IMR-90 (cell line): Measurements from ENCODE around the gene TNKS2. TPM values are rescaled to one million over a fixed set of nuclear protein-coding genes. Genes with fewer than 3 reads are reported as not detected.

Experiments
- ATAC-seq: fragments of 200-7000 bp; cut with Tn5 transposase; 2 replicates; pipeline ENCODE4 v1.9.1; 2020; ENCODE audit warnings: low read depth, mild to moderate bottlenecking, moderate library complexity
- BruUV-seq: library from RNA; stranded (reverse); fragments of 400-500 nt; replicated peaks from 2 replicates; lab custom pipeline; 2021; lab: Mats Ljungman, UMichigan
- CTCF ChIA-PET: fragments of 300-600 bp; formaldehyde crosslinking; extraction: SDS; loops from one replicate; lab custom pipeline; 2021; ENCODE audit warnings: antibody characterized with exemption; lab: Yijun Ruan, JAX
- POLR2A ChIA-PET: fragments of 300-600 bp; sonication (Branson Sonifier 250); formaldehyde crosslinking; loops from one replicate; lab custom pipeline; 2022; ENCODE audit warnings: antibody characterized with exemption; ENCODE audit not compliant: unreplicated experiment; lab: Charles Lee
- DNase-seq: peaks from one replicate; pipeline ENCODE4 v3.0.0; 2013
- H2AFZ ChIP-seq: replicated peaks from 2 replicates; pipeline ENCODE3; 2013; ENCODE audit warnings: low read length, mild to moderate bottlenecking; ENCODE audit not compliant: poor library complexity
- H2AK5ac ChIP-seq: 2 replicates; pipeline ENCODE4 v1.6.1; 2013; ENCODE audit warnings: low read depth, low read length, inconsistent platforms
- H2AK9ac ChIP-seq: replicated peaks from 2 replicates; pipeline ENCODE3; 2013; ENCODE audit warnings: mild to moderate bottlenecking, low read depth, low read length, moderate library complexity; ENCODE audit not compliant: poor library complexity
- H2BK120ac ChIP-seq: 2 replicates; pipeline ENCODE4 v1.6.1; 2013; ENCODE audit warnings: low read depth, low read length, inconsistent platforms
- H2BK15ac ChIP-seq: 3 replicates; pipeline ENCODE4 v1.6.1; 2013; ENCODE audit warnings: low read depth, low read length, inconsistent platforms
- H2BK20ac ChIP-seq: 2 replicates; pipeline ENCODE4 v1.6.1; 2013; ENCODE audit warnings: low read depth, mild to moderate bottlenecking, inconsistent platforms, low read length, moderate library complexity
- H2BK5ac ChIP-seq: 2 replicates; pipeline ENCODE4 v1.6.1; 2013; ENCODE audit warnings: mild to moderate bottlenecking, low read depth, low read length, inconsistent platforms; ENCODE audit not compliant: poor library complexity, severe bottlenecking
- H3K14ac ChIP-seq: replicated peaks from 2 replicates; pipeline ENCODE4 v1.6.1; 2013; ENCODE audit warnings: low read depth, low read length, inconsistent platforms
- H3K18ac ChIP-seq: 2 replicates; pipeline ENCODE4 v1.6.1; 2013; ENCODE audit warnings: low read depth, low read length, control low read depth
- H3K23ac ChIP-seq: 2 replicates; pipeline ENCODE4 v1.6.1; 2013; ENCODE audit warnings: low read depth, low read length, inconsistent platforms
- H3K27ac ChIP-seq: 2 replicates; pipeline ENCODE4 v1.5.1; 2013; ENCODE audit warnings: mild to moderate bottlenecking, control low read depth, low read length; ENCODE audit not compliant: insufficient read depth
- H3K27me3 ChIP-seq: 2 replicates; pipeline ENCODE4 v1.6.1; 2013; ENCODE audit warnings: low read length; ENCODE audit not compliant: control insufficient read depth, insufficient read depth
- H3K36me3 ChIP-seq: 2 replicates; pipeline ENCODE4 v1.6.1; 2013; ENCODE audit warnings: low read length, mixed read lengths; ENCODE audit not compliant: control insufficient read depth, insufficient read depth
- H3K4ac ChIP-seq: 2 replicates; pipeline ENCODE4 v1.6.1; 2013; ENCODE audit warnings: low read depth, low read length, inconsistent platforms
- H3K4me1 ChIP-seq: 2 replicates; pipeline ENCODE4 v1.6.1; 2013; ENCODE audit warnings: low read length, mixed read lengths; ENCODE audit not compliant: control insufficient read depth, insufficient read depth
- H3K4me2 ChIP-seq: 2 replicates; pipeline ENCODE4 v1.6.1; 2013; ENCODE audit warnings: low read depth, mild to moderate bottlenecking, control low read depth, low read length, moderate library complexity
- H3K4me3 ChIP-seq: 2 replicates; pipeline ENCODE4 v1.5.1; 2013; ENCODE audit warnings: low read depth, mild to moderate bottlenecking, control low read depth, low read length, moderate library complexity; ENCODE audit not compliant: insufficient read depth
- H3K56ac ChIP-seq: 2 replicates; pipeline ENCODE4 v1.6.1; 2013; ENCODE audit warnings: low read length, inconsistent platforms; ENCODE audit not compliant: insufficient read depth; ENCODE audit errors: extremely low read depth
- H3K79me1 ChIP-seq, 2 experiments: 2 replicates each; pipeline ENCODE4 v1.6.1; 2013; ENCODE audit warnings: low read length in 2 of 2, inconsistent platforms in 1 of 2, low read depth in 1 of 2
- H3K9ac ChIP-seq: 2 replicates; pipeline ENCODE4 v1.6.1; 2013; ENCODE audit warnings: low read depth, low read length, control low read depth
- H3K9me1 ChIP-seq: 2 replicates; pipeline ENCODE4 v1.6.1; 2013; ENCODE audit warnings: low read length, inconsistent platforms; ENCODE audit not compliant: insufficient read depth
- H3K9me3 ChIP-seq: 2 replicates; pipeline ENCODE4 v1.6.1; 2013; ENCODE audit warnings: low read length; ENCODE audit not compliant: control insufficient read depth, insufficient read depth
- H4K20me1 ChIP-seq: 2 replicates; pipeline ENCODE4 v1.6.1; 2013; ENCODE audit warnings: low read length, inconsistent platforms; ENCODE audit not compliant: insufficient read depth
- H4K5ac ChIP-seq: 2 replicates; pipeline ENCODE4 v1.6.1; 2013; ENCODE audit warnings: mild to moderate bottlenecking, low read depth, low read length, control low read depth
- H4K8ac ChIP-seq, 2 experiments: 2 replicates each; pipeline ENCODE4 v1.6.1; 2013; ENCODE audit warnings: low read depth in 2 of 2, low read length in 2 of 2, control low read depth in 1 of 2, inconsistent platforms in 1 of 2
- H4K91ac ChIP-seq: 2 replicates; pipeline ENCODE4 v1.6.1; 2013; ENCODE audit warnings: low read depth, low read length, inconsistent platforms; ENCODE audit not compliant: insufficient read depth
- BHLHE40 ChIP-seq: fragments of 150-350 bp; IDR thresholded peaks from 2 replicates; pipeline ENCODE4 v1.6.1; 2016; ENCODE audit warnings: mild to moderate bottlenecking, low read depth, low read length
- CEBPB ChIP-seq: IDR thresholded peaks from 2 replicates; pipeline ENCODE4 v1.6.1; 2012; ENCODE audit warnings: low read depth, low read length, improper control_type of control experiment
- CHD1 ChIP-seq: IDR thresholded peaks from 2 replicates; pipeline ENCODE4 v1.6.1; 2012; ENCODE audit warnings: low read depth, low read length, improper control_type of control experiment
- FOS ChIP-seq: fragments of 150-350 bp; IDR thresholded peaks from 2 replicates; pipeline ENCODE4 v1.6.1; 2016; ENCODE audit warnings: low read depth, low read length
- MAFK ChIP-seq: IDR thresholded peaks from 2 replicates; pipeline ENCODE4 v1.6.1; 2012; ENCODE audit warnings: low read depth, low read length, improper control_type of control experiment
- MAZ ChIP-seq: IDR thresholded peaks from 2 replicates; pipeline ENCODE4 v1.6.1; 2012; ENCODE audit warnings: low read depth, mild to moderate bottlenecking, low read length, improper control_type of control experiment, moderate library complexity, borderline replicate concordance
- MXI1 ChIP-seq: IDR thresholded peaks from 2 replicates; pipeline ENCODE4 v1.6.1; 2012; ENCODE audit warnings: low read depth, mild to moderate bottlenecking, low read length, moderate library complexity, borderline replicate concordance
- NFE2L2 ChIP-seq: fragments of 150-350 bp; IDR thresholded peaks from 2 replicates; pipeline ENCODE4 v1.6.1; 2016; ENCODE audit warnings: low read depth, mild to moderate bottlenecking, low read length
- POLR2A ChIP-seq: IDR thresholded peaks from 2 replicates; pipeline ENCODE4 v1.6.1; 2012; ENCODE audit warnings: mild to moderate bottlenecking, low read depth, low read length
- RAD21 ChIP-seq: IDR thresholded peaks from 2 replicates; pipeline ENCODE4 v1.6.1; 2012; ENCODE audit warnings: low read length, improper control_type of control experiment
- RCOR1 ChIP-seq: IDR thresholded peaks from 2 replicates; pipeline ENCODE4 v1.6.1; 2012; ENCODE audit warnings: mild to moderate bottlenecking, low read length, improper control_type of control experiment; ENCODE audit not compliant: insufficient replicate concordance
- RFX5 ChIP-seq: IDR thresholded peaks from 2 replicates; pipeline ENCODE4 v1.8.0; 2012; ENCODE audit warnings: low read depth, mild to moderate bottlenecking, low read length, moderate library complexity
- SMC3 ChIP-seq: fragments of 150-350 bp; IDR thresholded peaks from 2 replicates; pipeline ENCODE4 v1.6.1; 2016; ENCODE audit warnings: low read depth, mild to moderate bottlenecking, antibody characterized with exemption, low read length, moderate library complexity
- WGBS, 2 experiments: methylation state at CpG; one replicate each; pipeline versions ENCODE4 v1.1.5 to v1.1.7; 2013; ENCODE audit warnings: missing lambda C conversion rate in 2 of 2; ENCODE audit not compliant: insufficient read length in 1 of 2; ENCODE audit errors: extremely low coverage in 2 of 2; 5-methylcytosine and 5-hydroxymethylcytosine counted together
- dilution Hi-C: fragments of 300-500 bp; cut with HindIII; formaldehyde crosslinking; loops from one replicate; pipeline ENCODE4 v1.14.3; 2018; ENCODE audit warnings: low sequenced_read_pairs; ENCODE audit not compliant: unreplicated experiment
- in situ Hi-C: fragments of 300-500 bp; cut with MboI; formaldehyde crosslinking; loops from 3 replicates; pipeline ENCODE4 v1.14.3; 2019; ENCODE audit warnings: low sequenced_read_pairs, inconsistent platforms, mixed read lengths
- intact Hi-C: fragments of 100-400 bp; cut with micrococcal nuclease; formaldehyde crosslinking; loops from 2 replicates; pipeline ENCODE4 v1.10.0; 2022
- polyA plus RNA-seq, 3 experiments: library from polyadenylated mRNA; depleted of rRNA; stranded (reverse); fragments of >200 nt; gene quantifications; 2 replicates each; pipeline ENCODE4 v1.2.3, GENCODE V29; 2012; ENCODE audit warnings: low replicate concordance in 1 of 3
- total RNA-seq: library from RNA; depleted of rRNA; stranded (reverse); fragments of >200 nt; gene quantifications from 2 replicates; pipeline ENCODE4 v1.2.3, GENCODE V29; 2012
- TF ChIP-seq, protein P1 (sequence below): conservative IDR thresholded peaks from 2 replicates; pipeline ENCODE4 v1.5.1; 2012; ENCODE audit warnings: mild to moderate bottlenecking, low read depth, low read length, improper control_type of control experiment
- TF ChIP-seq, protein P2 (sequence below): fragments of 150-350 bp; IDR thresholded peaks from 2 replicates; pipeline ENCODE4 v1.6.1; 2017; ENCODE audit warnings: mild to moderate bottlenecking, antibody characterized with exemption, low read length, low read depth
- TF ChIP-seq, protein P3 (sequence below): fragments of 150-350 bp; IDR thresholded peaks from 2 replicates; pipeline ENCODE4 v1.6.1; 2016; ENCODE audit warnings: low read depth, mild to moderate bottlenecking, low read length, moderate library complexity, borderline replicate concordance

TNKS2 gene
- total and polyA plus RNA-seq, 2 of the 4 experiments (the other 2 are of a cell fraction), result 17.0 to 41.4 TPM

DNA sequence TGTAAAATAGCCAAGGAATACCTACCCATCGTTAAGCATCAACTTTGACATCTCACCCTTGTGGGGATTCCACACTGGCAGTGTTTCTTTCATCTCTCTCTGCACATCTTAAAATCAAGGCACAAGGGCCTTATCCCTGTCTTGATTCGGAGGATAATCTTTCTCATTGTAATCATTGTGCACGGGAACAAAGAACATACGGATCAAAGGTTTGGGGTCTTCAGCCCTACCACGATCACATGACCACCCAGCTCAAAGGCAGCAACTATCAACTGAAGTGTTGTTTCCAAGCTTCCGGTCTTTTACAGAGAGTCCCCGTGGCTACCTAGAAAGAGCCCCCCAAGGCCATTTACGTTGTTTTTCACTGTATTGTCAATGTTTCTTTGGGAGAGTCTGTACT is 99.2 kb downstream of the TNKS2 start:
- no TSS peak for BruUV-seq
- Histone ChIP-seq H3K18ac (no peak overlapping the region), H2AFZ (no peak overlapping the region), H4K91ac (no peak overlapping the region), H2BK5ac (no peak overlapping the region), H3K9me3 (no peaks in the 10 kb centered on the region), H4K5ac (no peak overlapping the region), H3K14ac (no peak overlapping the region), H3K36me3 (no peaks in the 10 kb centered on the region), H3K4me1 (peaks cover 2% of the 10 kb centered on the region), H2BK15ac (no peak overlapping the region), H3K9ac (no peak overlapping the region), H4K20me1 (no peaks in the 10 kb centered on the region), H3K4me3 (no peak overlapping the region), H3K79me1 (no peaks in the 10 kb centered on the region), H3K4ac (no peak overlapping the region), H2BK20ac (no peak overlapping the region), H4K8ac (no peak overlapping the region), H3K23ac (no peak overlapping the region), H3K27ac (no peak overlapping the region), H2AK9ac (no peak overlapping the region), H3K4me2 (no peak overlapping the region), H2AK5ac (no peak overlapping the region), H3K27me3 (no peaks in the 10 kb centered on the region), H3K9me1 (no peaks in the 10 kb centered on the region), H3K56ac (no peak overlapping the region), H2BK120ac (no peak overlapping the region)
- DNase-seq (no peak), ATAC-seq (no peak)
- 86% methylated on average over 1 of the region's 8 CpGs; no CpG with 5 or more reads in 1 of the 2 experiments for WGBS, 2 experiments
- dilution Hi-C loops (no loop called here), intact Hi-C loops (no loop called here), in situ Hi-C loops (no loop called here)
- ChIA-PET CTCF (no interaction called here), POLR2A (no interaction called here)
- TF ChIP-seq MXI1 (no peak), MAFK (no peak), MAZ (no peak), POLR2A (no peak), RAD21 (no peak), CHD1 (no peak), RCOR1 (no peak), BHLHE40 (no peak), CEBPB (no peak), RFX5 (no peak), FOS (no peak), NFE2L2 (no peak), SMC3 (no peak)
- TF ChIP-seq, protein P1, sequence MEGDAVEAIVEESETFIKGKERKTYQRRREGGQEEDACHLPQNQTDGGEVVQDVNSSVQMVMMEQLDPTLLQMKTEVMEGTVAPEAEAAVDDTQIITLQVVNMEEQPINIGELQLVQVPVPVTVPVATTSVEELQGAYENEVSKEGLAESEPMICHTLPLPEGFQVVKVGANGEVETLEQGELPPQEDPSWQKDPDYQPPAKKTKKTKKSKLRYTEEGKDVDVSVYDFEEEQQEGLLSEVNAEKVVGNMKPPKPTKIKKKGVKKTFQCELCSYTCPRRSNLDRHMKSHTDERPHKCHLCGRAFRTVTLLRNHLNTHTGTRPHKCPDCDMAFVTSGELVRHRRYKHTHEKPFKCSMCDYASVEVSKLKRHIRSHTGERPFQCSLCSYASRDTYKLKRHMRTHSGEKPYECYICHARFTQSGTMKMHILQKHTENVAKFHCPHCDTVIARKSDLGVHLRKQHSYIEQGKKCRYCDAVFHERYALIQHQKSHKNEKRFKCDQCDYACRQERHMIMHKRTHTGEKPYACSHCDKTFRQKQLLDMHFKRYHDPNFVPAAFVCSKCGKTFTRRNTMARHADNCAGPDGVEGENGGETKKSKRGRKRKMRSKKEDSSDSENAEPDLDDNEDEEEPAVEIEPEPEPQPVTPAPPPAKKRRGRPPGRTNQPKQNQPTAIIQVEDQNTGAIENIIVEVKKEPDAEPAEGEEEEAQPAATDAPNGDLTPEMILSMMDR, result no peak
- TF ChIP-seq, protein P2, sequence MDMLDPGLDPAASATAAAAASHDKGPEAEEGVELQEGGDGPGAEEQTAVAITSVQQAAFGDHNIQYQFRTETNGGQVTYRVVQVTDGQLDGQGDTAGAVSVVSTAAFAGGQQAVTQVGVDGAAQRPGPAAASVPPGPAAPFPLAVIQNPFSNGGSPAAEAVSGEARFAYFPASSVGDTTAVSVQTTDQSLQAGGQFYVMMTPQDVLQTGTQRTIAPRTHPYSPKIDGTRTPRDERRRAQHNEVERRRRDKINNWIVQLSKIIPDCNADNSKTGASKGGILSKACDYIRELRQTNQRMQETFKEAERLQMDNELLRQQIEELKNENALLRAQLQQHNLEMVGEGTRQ, result no peak
- TF ChIP-seq, protein P3, sequence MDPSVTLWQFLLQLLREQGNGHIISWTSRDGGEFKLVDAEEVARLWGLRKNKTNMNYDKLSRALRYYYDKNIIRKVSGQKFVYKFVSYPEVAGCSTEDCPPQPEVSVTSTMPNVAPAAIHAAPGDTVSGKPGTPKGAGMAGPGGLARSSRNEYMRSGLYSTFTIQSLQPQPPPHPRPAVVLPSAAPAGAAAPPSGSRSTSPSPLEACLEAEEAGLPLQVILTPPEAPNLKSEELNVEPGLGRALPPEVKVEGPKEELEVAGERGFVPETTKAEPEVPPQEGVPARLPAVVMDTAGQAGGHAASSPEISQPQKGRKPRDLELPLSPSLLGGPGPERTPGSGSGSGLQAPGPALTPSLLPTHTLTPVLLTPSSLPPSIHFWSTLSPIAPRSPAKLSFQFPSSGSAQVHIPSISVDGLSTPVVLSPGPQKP, result no peak
